Melanocyte of skin (primary cell): Measurements from ENCODE around the gene PSMB8. TPM values are rescaled to one million over a fixed set of nuclear protein-coding genes. Genes with fewer than 3 reads are reported as not detected.

Experiments
- total RNA-seq, 2 donors: library from RNA; depleted of rRNA; stranded (reverse); fragments of >200 nt; gene quantifications; 2 replicates each; pipeline ENCODE4 v1.2.3, GENCODE V29; 2012

The PSMB8 gene
- 100 to 1,000 TPM; 172 to 207 TPM for total RNA-seq

GRCh38 chr6:32843979-32844838 lies at the start of gene PSMB8:
PSMB8 (minus strand) TSS chr6:32844047; CDS start chr6:32843996, 51 bp downstream.

GRCh38 chr6:32853541-32854375 lies 9.9 kb upstream of the PSMB8 start, which contains the start of the genes PSMB9 and TAP1:
PSMB9 (plus strand) TSS chr6:32854192; CDS start chr6:32854230, 38 bp downstream.
TAP1 (minus strand) TSS chr6:32853704; CDS start chr6:32853636, 68 bp downstream.

DNA sequence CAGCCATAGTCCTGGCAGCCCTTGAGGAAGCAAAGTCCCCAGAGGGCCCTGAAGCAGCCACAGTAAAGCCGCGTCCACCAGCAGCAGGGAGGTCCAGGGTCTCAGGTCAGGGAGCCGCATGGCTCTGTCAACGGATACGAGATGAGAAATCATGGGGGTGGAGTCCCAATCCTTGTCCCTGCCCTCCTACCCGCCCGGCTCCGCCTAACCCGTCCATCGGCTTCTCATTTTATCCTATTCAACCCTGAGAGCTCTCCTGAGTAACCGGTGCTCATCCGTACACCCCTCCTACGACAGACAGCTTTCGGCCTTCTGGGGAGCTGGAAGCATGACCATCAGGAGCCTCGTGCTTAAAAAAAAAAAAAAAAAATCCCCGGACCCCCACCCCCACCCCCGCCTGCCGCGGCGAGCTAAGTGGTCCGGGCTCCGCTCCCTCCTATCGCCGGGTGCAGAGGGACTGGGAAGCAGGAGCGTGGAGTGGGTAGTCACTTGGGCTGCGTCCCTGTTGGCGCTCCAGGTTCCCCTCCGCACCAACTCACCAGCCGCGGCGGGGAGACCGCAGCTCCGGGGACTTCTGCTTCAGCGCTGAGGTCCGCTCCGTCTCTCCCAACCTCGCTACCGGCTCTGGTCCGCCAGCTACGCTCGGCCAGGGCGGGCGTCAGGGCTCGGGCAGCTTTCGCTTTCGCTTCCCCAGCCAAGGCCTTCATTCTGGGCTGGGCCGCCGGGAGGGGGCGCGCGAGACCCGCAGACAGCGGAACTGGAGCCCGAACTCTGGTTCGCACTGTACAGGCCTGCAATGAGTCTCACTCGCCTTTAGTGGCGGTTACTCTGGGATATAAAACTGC lies 5.5 kb downstream of the PSMB8 start, which contains the start of gene TAP2:
TAP2 (minus strand) TSS at position 626 of the 845 bp plus-strand sequence; CDS start at position 120, 506 bp downstream.

GRCh38 chr6:32816746-32817204 lies 27.1 kb downstream of the PSMB8 start, which contains the start of gene HLA-DOB:
HLA-DOB (minus strand) TSS chr6:32817002; CDS start chr6:32816951, 51 bp downstream.

Other genes with a start within 250 kb of the PSMB8 start
- under 1 TPM; under 0.01 to 0.69 TPM for gene HLA-DQA1, start 206.6 kb downstream of the PSMB8 start, total RNA-seq
- gene HLA-DQB1, start 177.4 kb downstream of the PSMB8 start, total RNA-seq, result 1 to 10 TPM; 1.7 to 3.3 TPM
- not detected for gene HLA-DQA2, start 102.7 kb downstream of the PSMB8 start, total RNA-seq
- not detected for gene HLA-DQB2, start 80.5 kb downstream of the PSMB8 start, total RNA-seq
- under 1 TPM; 0.34 to 1.00 TPM for gene HLA-DOB, start 27.0 kb downstream of the PSMB8 start, total RNA-seq
- 100 to 1,000 TPM; 109 to 420 TPM for gene TAP2, start 5.3 kb downstream of the PSMB8 start, total RNA-seq
- gene TAP1, start 9.7 kb upstream of the PSMB8 start, total RNA-seq, result 100 to 1,000 TPM; 391 to 542 TPM
- gene PSMB9, start 10.1 kb upstream of the PSMB8 start, total RNA-seq, result 100 to 1,000 TPM; 114 to 151 TPM
- gene HLA-DMB, start 97.0 kb upstream of the PSMB8 start, total RNA-seq, result 1 to 10 TPM; 4.5 to 9.7 TPM
- 10 to 100 TPM in 1 of 2 donors, 1 to 10 TPM in 1; 7.2 to 30.6 TPM for gene HLA-DMA, start 109.0 kb upstream of the PSMB8 start, total RNA-seq
- 100 to 1,000 TPM; 101 to 120 TPM for gene BRD2, start 124.5 kb upstream of the PSMB8 start, total RNA-seq
- 1 to 10 TPM in 1 of 2 donors, under 1 TPM in 1; under 0.01 to 1.7 TPM for gene HLA-DOA, start 165.5 kb upstream of the PSMB8 start, total RNA-seq
- gene HLA-DPA1, start 229.6 kb upstream of the PSMB8 start, total RNA-seq, result 10 to 100 TPM; 39.2 to 42.0 TPM
- gene HLA-DPB1, start 231.9 kb upstream of the PSMB8 start, total RNA-seq, result 1 to 10 TPM; 7.2 to 9.7 TPM